ENCODE results near the gene ATP9B.
"Not testable (repeated sequence)": the region's sequence is repeated elsewhere in the genome, so short reads cannot be mapped to it uniquely, and the experiment has no call there.

ATP9B gene

GRCh38 chr18:79368681-79369080 lies 299.5 kb downstream of the ATP9B start:
- DNase-seq, result peak; percentile 66

- peak; percentile 30 for DNase-seq
Observed at GRCh38 chr18:79371561-79372121, 302.4 kb downstream of the ATP9B start.

GRCh38 chr18:79372461-79372860 lies 303.3 kb downstream of the ATP9B start:
- DNase-seq, result no peak

GRCh38 chr18:79372991-79373390 lies 303.8 kb downstream of the ATP9B start:
- DNase-seq, result no peak

DNA sequence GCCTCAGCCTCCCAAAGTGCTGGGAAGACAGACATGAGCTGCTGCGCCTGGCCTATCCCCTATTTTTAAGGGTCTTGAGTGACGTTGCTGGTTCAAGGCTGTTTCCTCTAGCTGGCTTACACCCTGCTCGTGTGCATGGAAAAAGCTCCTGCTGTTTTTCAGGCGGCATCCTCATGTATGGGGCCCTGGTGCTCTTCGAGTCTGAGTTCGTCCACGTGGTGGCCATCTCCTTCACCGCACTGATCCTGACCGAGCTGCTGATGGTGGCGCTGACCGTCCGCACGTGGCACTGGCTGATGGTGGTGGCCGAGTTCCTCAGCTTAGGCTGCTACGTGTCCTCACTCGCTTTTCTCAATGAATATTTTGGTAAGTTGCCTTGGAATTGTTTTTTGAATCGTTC lies 304.5 kb downstream of the ATP9B start:
- no peak for DNase-seq

- no peak for DNase-seq
Observed at GRCh38 chr18:79374408-79375171, 305.4 kb downstream of the ATP9B start.

- DNase-seq, result no peak
Observed at GRCh38 chr18:79375441-79376154, 306.4 kb downstream of the ATP9B start.

- not testable (repeated sequence) for DNase-seq
Observed at GRCh38 chr18:79376661-79377060, 307.5 kb downstream of the ATP9B start.

GRCh38 chr18:79377187-79377891 lies 308.1 kb downstream of the ATP9B start:
- no peak for DNase-seq

DNA sequence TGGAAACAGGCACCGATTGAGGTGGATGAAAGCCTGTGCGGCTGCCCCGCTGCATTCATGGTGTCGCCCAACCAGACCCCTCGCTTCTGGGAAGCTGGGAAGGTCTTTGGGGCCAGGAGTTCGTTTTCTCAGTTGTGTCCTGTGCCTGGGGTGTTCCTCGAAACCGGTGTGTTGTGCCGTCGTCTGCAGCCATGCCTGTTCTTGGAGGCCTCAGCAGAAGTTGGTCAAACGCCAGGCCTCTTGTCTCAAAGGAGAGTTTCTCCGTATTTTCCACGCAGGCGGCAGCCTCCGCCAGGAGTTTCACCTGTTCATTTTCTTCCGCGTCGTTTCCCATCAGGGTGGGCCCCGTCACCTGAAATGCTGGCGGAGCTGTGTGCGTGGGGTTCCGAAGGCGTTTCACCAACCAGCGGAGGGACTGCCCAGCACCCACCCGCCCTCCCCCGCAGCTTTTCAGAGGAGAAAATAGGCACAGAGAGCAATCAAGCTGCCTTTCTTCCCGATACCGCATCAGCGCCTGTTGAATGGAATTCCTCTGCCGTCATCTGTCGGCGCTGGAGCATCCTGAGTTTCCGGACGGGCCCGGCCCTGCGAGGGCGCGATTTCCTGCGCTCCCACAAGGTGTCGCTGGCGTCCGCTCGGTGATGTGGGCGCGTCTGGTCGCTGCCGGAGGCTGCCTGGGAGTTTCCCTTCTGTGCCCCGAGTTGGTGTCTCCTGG lies 309.5 kb downstream of the ATP9B start:
- peak; percentile 81 for DNase-seq

DNA sequence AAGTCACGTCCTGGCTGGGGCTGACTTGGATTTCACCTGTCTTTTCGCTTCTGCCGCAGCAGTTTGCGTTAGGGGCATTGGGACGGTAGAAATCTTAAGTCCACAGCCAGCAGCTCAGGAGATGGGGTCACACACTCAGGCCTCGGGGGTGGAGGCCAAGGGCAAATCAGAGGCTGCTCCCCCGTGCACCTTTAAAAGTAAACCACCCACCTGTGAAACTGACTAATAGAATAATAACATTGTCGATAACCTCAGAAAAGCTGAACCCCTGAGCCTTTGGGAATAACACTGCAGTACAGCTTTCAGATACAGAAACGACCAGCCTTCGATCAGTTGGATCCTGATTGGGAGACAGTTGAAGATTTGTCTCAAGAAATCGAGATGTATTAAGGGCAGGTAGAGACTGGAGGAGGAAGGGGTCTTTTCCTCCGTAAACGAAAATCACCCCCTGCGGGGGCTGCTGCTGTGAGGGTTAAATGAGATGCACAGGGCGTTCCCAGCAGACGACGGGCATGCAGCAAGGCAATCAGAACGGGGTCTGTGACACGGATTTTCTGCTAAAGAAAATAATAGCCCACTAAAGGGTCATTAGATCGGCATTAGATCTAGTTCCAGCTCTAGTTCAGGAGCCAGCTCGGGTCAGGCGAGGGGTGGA lies 310.2 kb downstream of the ATP9B start:
- DNase-seq, result no peak

DNA sequence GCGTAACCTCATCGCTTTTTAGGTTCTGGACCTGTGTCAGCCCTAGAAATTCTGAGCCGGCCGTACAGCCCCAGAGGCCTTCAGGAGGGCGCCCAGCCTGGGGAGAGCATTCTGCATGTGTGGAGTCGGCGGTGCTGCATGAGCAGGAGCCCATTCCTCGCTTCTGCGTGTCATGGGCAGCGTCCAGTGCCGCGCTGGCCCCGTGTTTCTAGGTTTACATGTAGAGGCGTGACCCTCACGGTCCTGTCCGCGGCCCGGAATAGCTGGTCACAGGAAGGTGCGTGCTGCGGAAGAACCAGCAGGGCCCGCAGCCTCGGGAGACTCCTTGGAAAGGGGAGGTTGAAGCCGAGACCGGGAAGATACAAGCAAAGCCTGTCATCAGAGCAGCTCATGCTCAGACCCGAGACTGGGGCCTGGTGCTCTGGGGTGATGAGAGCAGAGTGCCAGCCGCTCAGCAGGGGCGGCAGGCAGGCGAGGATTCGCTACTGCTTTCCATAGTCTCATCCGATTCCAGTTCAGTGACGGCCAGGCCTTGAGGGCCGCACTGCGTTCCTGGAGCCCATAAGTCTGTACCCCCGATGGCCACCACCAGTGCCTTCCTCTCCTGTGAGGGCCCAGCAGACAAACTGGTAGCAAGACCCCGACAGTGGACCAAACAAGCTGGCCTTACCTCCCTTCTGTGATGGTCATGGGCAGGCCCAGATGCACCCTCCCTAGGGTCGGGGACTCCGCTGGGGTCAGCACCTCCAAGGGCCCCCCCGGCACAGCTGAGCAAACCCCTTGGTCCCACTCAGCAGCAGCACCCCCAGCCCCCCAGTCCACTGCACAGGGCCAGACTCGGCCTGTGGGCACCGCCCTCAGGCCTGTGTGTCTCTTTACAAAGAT lies 311.0 kb downstream of the ATP9B start:
- no peak for DNase-seq

GRCh38 chr18:79380816-79381806 lies 311.9 kb downstream of the ATP9B start:
- peak; percentile 79 for DNase-seq

- DNase-seq, result no peak
Observed at GRCh38 chr18:79381811-79382311, 312.7 kb downstream of the ATP9B start.

DNA sequence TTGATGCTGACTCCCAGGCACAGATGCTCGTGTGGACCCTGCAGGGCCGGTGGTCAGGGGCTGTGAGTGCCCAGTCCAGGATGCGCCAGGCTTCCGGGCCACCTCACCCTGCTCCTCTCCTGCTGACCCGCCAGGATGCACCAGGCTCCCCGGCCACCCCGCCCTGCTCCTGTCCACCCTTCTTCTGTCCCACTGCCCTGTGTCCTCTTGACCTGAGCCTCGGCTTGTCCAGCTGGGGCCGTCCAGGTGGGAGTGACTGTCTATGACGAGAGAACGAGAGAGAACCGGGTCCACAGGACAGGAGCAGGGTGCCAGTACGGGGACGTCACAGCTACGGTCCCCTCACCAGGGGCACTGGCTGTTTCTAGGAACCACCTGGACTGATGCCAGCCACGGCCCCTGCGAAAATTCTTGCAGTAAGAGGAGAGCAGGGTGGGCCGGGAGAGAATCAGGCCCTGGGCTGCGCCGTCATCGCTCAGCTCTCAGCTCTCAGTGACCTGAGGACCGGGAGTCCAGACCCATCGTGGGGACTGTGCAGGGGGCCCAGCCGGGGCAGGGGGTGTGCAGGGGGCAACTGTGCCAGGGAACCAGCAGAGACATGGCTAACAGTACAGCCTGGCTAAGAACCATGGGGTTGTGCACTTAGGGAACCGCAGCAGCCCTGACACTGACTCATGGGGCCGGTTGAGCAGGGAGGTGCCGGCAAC lies 313.6 kb downstream of the ATP9B start:
- DNase-seq, result no peak

GRCh38 chr18:79383388-79384056 lies 314.3 kb downstream of the ATP9B start:
- DNase-seq, result no peak

GRCh38 chr18:79384151-79384807 lies 315.1 kb downstream of the ATP9B start:
- DNase-seq, result no peak

DNA sequence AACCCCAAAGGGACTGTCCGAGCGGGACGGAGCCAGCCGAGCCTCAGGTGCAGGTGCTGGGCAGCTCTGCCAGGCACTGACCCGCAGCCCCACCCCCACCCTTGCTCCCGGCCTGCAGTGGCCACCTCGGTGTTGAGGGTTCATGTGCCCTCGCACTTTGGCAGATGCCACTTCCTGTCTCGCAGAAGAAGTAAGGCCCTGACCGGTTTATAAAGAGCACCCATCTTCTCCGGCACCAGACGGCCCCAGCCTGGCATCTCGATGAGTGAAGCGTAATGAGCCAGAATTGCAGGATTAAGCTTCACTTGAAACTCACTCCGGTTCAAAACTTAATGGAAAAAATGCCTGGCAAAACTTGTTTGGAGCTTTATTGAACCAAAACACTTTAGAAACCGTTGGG lies 315.6 kb downstream of the ATP9B start:
- no peak for DNase-seq
